Common myeloid progenitor, CD34-positive (primary cell): ENCODE measurements around the gene HPS5.
"Not testable (repeated sequence)": the region's sequence is repeated elsewhere in the genome, so short reads cannot be mapped to it uniquely, and the experiment has no call there.

ENCODE experiments used
- CTCF ChIA-PET: fragments of 350-600 bp; sonication (Branson Sonifier 250); formaldehyde crosslinking; loops from one replicate; lab custom pipeline; 2021; ENCODE audit warnings: antibody characterized with exemption; lab: Charles Lee
- POLR2A ChIA-PET: fragments of 350-600 bp; sonication (Branson Sonifier 250); formaldehyde crosslinking; loops from one replicate; lab custom pipeline; 2021; ENCODE audit warnings: antibody characterized with exemption; lab: Charles Lee
- DNase-seq, 3 donors: peaks; one replicate each; pipeline versions ENCODE4 v3.0.0 to v3.0.0-alpha.2; 2013
- H3K27ac ChIP-seq, 2 experiments: 1 replicate in 1 of 2; 2 replicates in 1 of 2; pipeline ENCODE4 v1.7.0; 2013; ENCODE audit warnings: inconsistent platforms in 2 of 2, low read length in 2 of 2, mild to moderate bottlenecking in 2 of 2, low read depth in 1 of 2, moderate library complexity in 1 of 2; ENCODE audit not compliant: severe bottlenecking in 2 of 2, insufficient read depth in 1 of 2, poor library complexity in 1 of 2
- H3K27me3 ChIP-seq, 5 experiments: replicated peaks in 2 of 5; 1 replicate in 3 of 5; 2 replicates in 2 of 5; pipeline versions ENCODE4 v1.6.1 to v1.7.0; 2013; ENCODE audit warnings: low read length in 4 of 5, mild to moderate bottlenecking in 2 of 5, moderate library complexity in 2 of 5, inconsistent platforms in 1 of 5; ENCODE audit not compliant: insufficient read depth in 5 of 5, control insufficient read depth in 4 of 5
- H3K36me3 ChIP-seq, 4 experiments: 1 replicate in 2 of 4; 2 replicates in 2 of 4; pipeline versions ENCODE4 v1.6.1 to v1.7.0; 2013; ENCODE audit warnings: low read length in 3 of 4, control low read depth in 1 of 4, mild to moderate bottlenecking in 1 of 4; ENCODE audit not compliant: control insufficient read depth in 4 of 4, insufficient read depth in 4 of 4
- H3K4me1 ChIP-seq, 4 experiments: 1 replicate in 3 of 4; 2 replicates in 1 of 4; pipeline versions ENCODE4 v1.6.1 to v1.7.1; 2013; ENCODE audit warnings: low read length in 3 of 4, mild to moderate bottlenecking in 3 of 4, control low read depth in 1 of 4, inconsistent platforms in 1 of 4, moderate library complexity in 1 of 4; ENCODE audit not compliant: control insufficient read depth in 4 of 4, insufficient read depth in 4 of 4; ENCODE audit errors: control extremely low read depth in 1 of 4
- H3K4me3 ChIP-seq, 7 experiments: 1 replicate in 4 of 7; 2 replicates in 3 of 7; pipeline versions ENCODE4 v1.5.1 to v1.7.0; 2013; ENCODE audit warnings: mild to moderate bottlenecking in 7 of 7, low read length in 6 of 7, moderate library complexity in 6 of 7, inconsistent platforms in 2 of 7, low read depth in 2 of 7, control low read depth in 1 of 7; ENCODE audit not compliant: insufficient read depth in 4 of 7, control insufficient read depth in 1 of 7; ENCODE audit errors: extremely low read depth in 1 of 7
- H3K9me3 ChIP-seq, 5 experiments: 1 replicate in 4 of 5; 2 replicates in 1 of 5; pipeline versions ENCODE4 v1.6.1 to v1.7.1; 2013; ENCODE audit warnings: low read length in 4 of 5, mild to moderate bottlenecking in 2 of 5, inconsistent platforms in 1 of 5, low read depth in 1 of 5, moderate library complexity in 1 of 5; ENCODE audit not compliant: control insufficient read depth in 4 of 5, insufficient read depth in 2 of 5; ENCODE audit errors: control extremely low read depth in 1 of 5
- WGBS: methylation state at CpG from one replicate; pipeline ENCODE4 v1.1.5; 2013; ENCODE audit not compliant: insufficient coverage; 5-methylcytosine and 5-hydroxymethylcytosine counted together

Gene HPS5

GRCh38 chr11:18259259-18259658 lies 62.7 kb downstream of the HPS5 start:
- no peak for DNase-seq
- no peaks in the 10 kb centered on the region for H3K4me1 ChIP-seq
- no peak overlapping the region for H3K27ac ChIP-seq
- ChIA-PET POLR2A (no interaction called here), CTCF (no interaction called here)
- H3K9me3 ChIP-seq: no peaks in the 10 kb centered on the region
- peaks cover 0 to 6% (median 0%) of the 10 kb centered on the region in 5 experiments for H3K27me3 ChIP-seq
- no peak overlapping the region for H3K4me3 ChIP-seq
- H3K36me3 ChIP-seq: no peaks in the 10 kb centered on the region

- CTCF ChIA-PET: no interaction called here
- POLR2A ChIA-PET: no interaction called here
- peaks cover 0 to 6% (median 0%) of the 10 kb centered on the region in 5 experiments for H3K27me3 ChIP-seq
- H3K4me1 ChIP-seq: no peaks in the 10 kb centered on the region
- H3K27ac ChIP-seq: no peak overlapping the region
- 90% methylated on average over 2 of the region's 2 CpGs for WGBS
- no peaks in the 10 kb centered on the region for H3K36me3 ChIP-seq
- no peaks in the 10 kb centered on the region for H3K9me3 ChIP-seq
- no peak for DNase-seq
- H3K4me3 ChIP-seq: no peak overlapping the region
Measured at GRCh38 chr11:18254781-18255361, 67.1 kb downstream of the HPS5 start.

GRCh38 chr11:18253778-18254338 lies 68.1 kb downstream of the HPS5 start:
- Histone ChIP-seq H3K27ac (no peak overlapping the region), H3K27me3 (peaks cover 0 to 4% (median 0%) of the 10 kb centered on the region in 5 experiments), H3K36me3 (no peaks in the 10 kb centered on the region), H3K4me3 (no peak overlapping the region), H3K9me3 (no peaks in the 10 kb centered on the region), H3K4me1 (no peaks in the 10 kb centered on the region)
- ChIA-PET POLR2A (no interaction called here), CTCF (no interaction called here)
- DNase-seq: no peak
- 90% methylated on average over 7 of the region's 11 CpGs for WGBS

- Histone ChIP-seq H3K9me3 (no peaks in the 10 kb centered on the region), H3K27me3 (peaks cover 0 to 4% (median 0%) of the 10 kb centered on the region in 5 experiments), H3K4me3 (no peak overlapping the region), H3K4me1 (no peaks in the 10 kb centered on the region), H3K36me3 (no peaks in the 10 kb centered on the region), H3K27ac (no peak overlapping the region)
- CTCF ChIA-PET: no interaction called here
- DNase-seq: no peak
- 100% methylated on average over 3 of the region's 3 CpGs for WGBS
- POLR2A ChIA-PET: no interaction called here
Measured at GRCh38 chr11:18253233-18253632, 68.7 kb downstream of the HPS5 start.

GRCh38 chr11:18248561-18248960 lies 73.4 kb downstream of the HPS5 start, which contains the start of gene SAA2:
SAA2 (minus strand) TSS chr11:18248668; CDS start chr11:18248011, 657 bp downstream.
- POLR2A ChIA-PET: no interaction called here
- H3K9me3 ChIP-seq: peaks cover 0 to under 1% (median 0%) of the 10 kb centered on the region in 5 experiments
- no peak for DNase-seq
- H3K27me3 ChIP-seq: peaks cover 0 to 9% (median 0%) of the 10 kb centered on the region in 5 experiments
- H3K36me3 ChIP-seq: no peaks in the 10 kb centered on the region
- no peaks in the 10 kb centered on the region for H3K4me1 ChIP-seq
- H3K4me3 ChIP-seq: no peak within 1 kb of the TSS
- 98% methylated on average over 5 of the region's 5 CpGs for WGBS
- CTCF ChIA-PET: no interaction called here
- no peak within 1 kb of the TSS for H3K27ac ChIP-seq

GRCh38 chr11:18247191-18247581 lies 74.8 kb downstream of the HPS5 start:
- CTCF ChIA-PET, H3K4me3 ChIP-seq, H3K36me3 ChIP-seq, H3K9me3 ChIP-seq, DNase-seq, H3K27ac ChIP-seq, H3K4me1 ChIP-seq, POLR2A ChIA-PET: not testable (repeated sequence)
- peaks cover 0 to 14% (median 0%) of the 10 kb centered on the region in 5 experiments for H3K27me3 ChIP-seq
- WGBS: no CpG with 5 or more reads among the region's 6 CpGs

GRCh38 chr11:18246379-18247190 lies 75.4 kb downstream of the HPS5 start:
- peaks cover 0 to 16% (median 0%) of the 10 kb centered on the region in 5 experiments for H3K27me3 ChIP-seq
- CTCF ChIA-PET, H3K36me3 ChIP-seq, H3K4me3 ChIP-seq, H3K27ac ChIP-seq, POLR2A ChIA-PET, H3K9me3 ChIP-seq, H3K4me1 ChIP-seq: not testable (repeated sequence)
- DNase-seq: peak in 2 of 3 donors; percentile 11 to 13
- 44% methylated on average over 4 of the region's 11 CpGs for WGBS
